ENCODE data around the gene FRMD7. TPM values are rescaled to one million over a fixed set of nuclear protein-coding genes. Genes with fewer than 3 reads are reported as not detected.
"Not testable (repeated sequence)": the region's sequence is repeated elsewhere in the genome, so short reads cannot be mapped to it uniquely, and the experiment has no call there.

Gene FRMD7
- total RNA-seq, 3 donors from 2014 or later = not detected

GRCh38 chrX:132115792-132116191, 12.0 kb downstream of the FRMD7 start:
- Mint-ChIP-seq H3K9me3 (no peaks in the 10 kb centered on the region), H3K27me3 (ENCODE audit: low read depth) (no peaks in the 10 kb centered on the region), H3K4me3 (no peak overlapping the region), H3K36me3 (ENCODE audit: insufficient read depth) (no peaks in the 10 kb centered on the region), H3K4me1 (ENCODE audit: low read depth) (no peaks in the 10 kb centered on the region)
- DNase-seq = no peak
- ATAC-seq = no peak

- ATAC-seq (no peak), DNase-seq (no peak)
- H3K4me3 Mint-ChIP-seq = no peak overlapping the region
- no peaks in the 10 kb centered on the region for H3K36me3 Mint-ChIP-seq (ENCODE audit: insufficient read depth)
- H3K9me3 Mint-ChIP-seq = no peaks in the 10 kb centered on the region
- no peaks in the 10 kb centered on the region for H3K27me3 Mint-ChIP-seq (ENCODE audit: low read depth)
- no peaks in the 10 kb centered on the region for H3K4me1 Mint-ChIP-seq (ENCODE audit: low read depth)
These were observed 13.2 kb downstream of the FRMD7 start for GRCh38 chrX:132114607-132115006.

DNA sequence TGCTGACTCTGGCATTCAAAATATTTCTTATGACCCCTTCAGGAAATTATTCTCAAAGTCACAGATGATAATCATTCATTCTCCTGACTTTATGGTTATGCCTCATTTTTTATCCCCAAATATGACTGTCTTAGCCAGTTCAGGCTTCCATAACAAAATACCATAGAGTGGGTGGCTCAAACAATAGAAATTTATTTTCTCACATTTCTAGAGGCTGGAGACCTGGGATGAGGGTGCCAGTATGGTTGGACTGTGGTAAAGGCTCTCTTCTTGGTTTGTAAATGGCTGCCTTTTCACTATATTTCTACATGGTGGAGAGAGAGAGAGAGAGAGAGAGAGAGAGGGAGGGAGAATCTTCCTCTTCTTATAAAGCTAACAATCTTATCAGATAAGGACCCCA, 20.5 kb downstream of the FRMD7 start:
- no peak for ATAC-seq
- H3K9me3 Mint-ChIP-seq = no peaks in the 10 kb centered on the region
- H3K27me3 Mint-ChIP-seq (ENCODE audit: low read depth) = no peaks in the 10 kb centered on the region
- no peak for DNase-seq
- no peak overlapping the region for H3K4me3 Mint-ChIP-seq
- no peaks in the 10 kb centered on the region for H3K36me3 Mint-ChIP-seq (ENCODE audit: insufficient read depth)
- no peaks in the 10 kb centered on the region for H3K4me1 Mint-ChIP-seq (ENCODE audit: low read depth)

GRCh38 chrX:132101799-132102198, 26.0 kb downstream of the FRMD7 start:
- DNase-seq (no peak), ATAC-seq (no peak)
- Mint-ChIP-seq H3K9me3 (no peaks in the 10 kb centered on the region), H3K4me3 (no peak overlapping the region), H3K36me3 (ENCODE audit: insufficient read depth) (no peaks in the 10 kb centered on the region), H3K27me3 (ENCODE audit: low read depth) (peaks cover 4% of the 10 kb centered on the region), H3K4me1 (ENCODE audit: low read depth) (no peaks in the 10 kb centered on the region)

DNA sequence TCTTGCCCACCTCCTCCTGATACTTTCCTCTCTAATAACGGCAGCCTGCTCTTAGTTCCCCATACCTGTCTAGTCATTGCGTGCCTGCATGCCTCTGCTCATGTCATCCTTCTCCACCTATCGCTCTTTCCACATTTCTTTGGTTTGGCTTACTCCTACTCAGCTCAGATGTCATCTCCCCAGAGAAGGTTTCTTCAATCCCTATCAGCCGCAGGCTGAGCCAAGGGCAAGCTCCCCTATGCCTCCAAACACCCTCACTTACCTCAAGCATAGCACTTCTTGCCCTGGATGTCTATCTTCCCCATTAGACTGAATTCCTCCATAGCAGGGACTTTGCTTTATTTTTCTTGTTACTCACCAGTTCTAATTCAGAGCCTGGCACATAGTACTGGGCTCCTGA, 26.6 kb downstream of the FRMD7 start:
- ATAC-seq (no peak), DNase-seq (no peak)
- Mint-ChIP-seq H3K27me3 (ENCODE audit: low read depth) (peaks cover 4% of the 10 kb centered on the region), H3K36me3 (ENCODE audit: insufficient read depth) (no peaks in the 10 kb centered on the region), H3K4me1 (ENCODE audit: low read depth) (no peaks in the 10 kb centered on the region), H3K4me3 (no peak overlapping the region), H3K9me3 (no peaks in the 10 kb centered on the region)

- not testable (repeated sequence) for H3K4me3 Mint-ChIP-seq; H3K9me3 Mint-ChIP-seq; DNase-seq; H3K36me3 Mint-ChIP-seq (ENCODE audit: insufficient read depth); ATAC-seq; H3K27me3 Mint-ChIP-seq (ENCODE audit: low read depth); H3K4me1 Mint-ChIP-seq (ENCODE audit: low read depth)
These were observed 29.1 kb downstream of the FRMD7 start for GRCh38 chrX:132098704-132099103.

DNA sequence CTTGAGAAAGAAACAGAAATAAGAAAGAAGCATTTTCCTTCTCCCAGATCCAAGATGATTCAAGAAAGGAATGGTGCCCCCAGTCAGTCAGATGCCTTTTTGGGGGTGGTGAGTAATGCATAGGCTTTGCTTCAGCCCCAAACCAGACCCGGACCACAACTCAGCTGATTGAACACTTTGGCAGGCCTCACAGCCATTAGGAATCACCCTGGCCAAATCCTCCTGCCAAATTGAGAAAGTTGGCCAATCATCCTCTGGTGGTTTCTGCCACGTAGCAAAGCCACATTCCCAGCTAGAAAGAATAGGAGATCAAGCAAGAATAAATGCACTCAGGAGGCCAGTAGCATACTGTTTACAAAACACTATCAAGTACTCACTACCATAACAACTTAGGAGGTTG, 33.7 kb downstream of the FRMD7 start:
- H3K4me3 Mint-ChIP-seq = no peak overlapping the region

DNA sequence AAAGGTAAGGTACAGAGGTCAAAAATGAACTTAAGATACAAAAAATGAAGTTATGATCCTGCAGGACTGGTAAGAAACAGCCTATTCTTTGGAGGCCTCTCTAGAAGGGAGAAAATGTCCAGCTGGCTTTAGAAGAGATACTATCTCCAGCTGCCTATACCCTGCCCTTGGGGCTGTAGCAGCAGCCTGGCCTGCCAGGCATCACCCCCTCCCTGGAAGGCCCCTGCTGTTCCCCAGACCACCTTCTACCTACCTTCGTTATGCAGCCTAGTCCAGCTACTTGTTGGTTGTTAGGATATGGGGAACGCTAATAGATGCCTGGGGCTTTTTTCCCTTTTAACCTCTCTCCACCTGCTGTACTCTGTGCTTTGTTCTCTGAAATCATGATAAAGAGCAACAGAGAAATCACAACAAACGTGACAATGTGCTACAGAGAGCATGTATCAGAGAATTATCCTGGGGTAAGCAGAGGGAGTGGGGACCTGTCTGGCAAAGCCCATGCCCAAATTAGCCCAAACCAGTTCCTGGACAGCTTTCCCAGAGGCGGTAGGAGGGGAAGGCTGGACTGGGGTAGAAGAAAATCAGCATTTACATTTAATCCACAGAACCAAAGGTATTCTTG, 34.5 kb downstream of the FRMD7 start:
- peaks cover 3% of the 10 kb centered on the region for H3K27me3 Mint-ChIP-seq (ENCODE audit: low read depth)
- ATAC-seq = no peak
- H3K9me3 Mint-ChIP-seq = no peaks in the 10 kb centered on the region
- peaks cover 7% of the 10 kb centered on the region for H3K4me1 Mint-ChIP-seq (ENCODE audit: low read depth)
- DNase-seq = no peak
- H3K4me3 Mint-ChIP-seq = no peak overlapping the region
- H3K36me3 Mint-ChIP-seq (ENCODE audit: insufficient read depth) = no peaks in the 10 kb centered on the region

More for the DNA sequence above, 33.7 kb downstream of the FRMD7 start:
- no peak for ATAC-seq
- H3K36me3 Mint-ChIP-seq (ENCODE audit: insufficient read depth) = no peaks in the 10 kb centered on the region
- peaks cover 4% of the 10 kb centered on the region for H3K27me3 Mint-ChIP-seq (ENCODE audit: low read depth)
- no peak for DNase-seq
- peaks cover 7% of the 10 kb centered on the region for H3K4me1 Mint-ChIP-seq (ENCODE audit: low read depth)
- no peaks in the 10 kb centered on the region for H3K9me3 Mint-ChIP-seq

- H3K9me3 Mint-ChIP-seq = no peaks in the 10 kb centered on the region
- DNase-seq (peak; percentile 33), ATAC-seq (peak; percentile 61 to 63)
- H3K36me3 Mint-ChIP-seq (ENCODE audit: insufficient read depth) = no peaks in the 10 kb centered on the region
- peaks cover 7% of the 10 kb centered on the region for H3K4me1 Mint-ChIP-seq (ENCODE audit: low read depth)
- no peaks in the 10 kb centered on the region for H3K27me3 Mint-ChIP-seq (ENCODE audit: low read depth)
- H3K4me3 Mint-ChIP-seq = no peak overlapping the region
These were observed 35.3 kb downstream of the FRMD7 start for GRCh38 chrX:132092439-132093065.

DNA sequence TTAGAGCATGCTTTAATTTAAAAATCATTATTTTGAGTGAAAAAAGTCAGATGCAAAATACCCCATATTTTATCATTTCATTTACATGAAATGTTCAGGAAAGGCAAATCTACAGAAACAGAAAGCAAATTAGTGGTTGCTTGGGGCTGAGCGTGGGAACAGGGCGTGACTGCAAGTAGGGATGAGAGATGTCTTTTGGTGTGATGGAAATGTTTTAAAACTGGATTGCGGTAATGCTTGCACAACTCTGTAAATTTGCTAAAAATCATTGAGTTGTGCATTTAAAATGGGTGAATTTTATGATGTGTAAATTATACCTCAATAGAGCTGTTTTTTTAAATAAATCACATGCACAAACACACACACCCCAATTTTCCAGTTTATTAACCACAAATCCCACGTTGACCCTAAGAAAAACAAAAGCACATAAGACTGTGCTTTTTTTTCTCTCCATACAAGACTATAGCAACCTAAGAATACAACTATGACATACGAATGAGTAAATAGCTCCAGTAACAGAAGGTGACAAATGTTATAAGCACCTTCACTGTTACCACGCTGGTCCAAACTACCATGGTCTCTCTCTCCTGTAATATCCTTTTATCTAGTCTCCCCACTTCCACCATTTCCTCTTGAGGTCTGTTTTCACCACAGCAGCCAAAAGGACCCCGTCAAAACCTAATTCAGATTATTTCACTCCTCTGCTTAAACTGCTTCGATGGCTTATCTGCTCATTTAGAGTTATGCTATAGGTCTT, 37.2 kb downstream of the FRMD7 start:
- no peak for ATAC-seq
- no peak overlapping the region for H3K4me3 Mint-ChIP-seq
- H3K36me3 Mint-ChIP-seq (ENCODE audit: insufficient read depth) = no peaks in the 10 kb centered on the region
- peaks cover 7% of the 10 kb centered on the region for H3K4me1 Mint-ChIP-seq (ENCODE audit: low read depth)
- no peak for DNase-seq
- H3K27me3 Mint-ChIP-seq (ENCODE audit: low read depth) = no peaks in the 10 kb centered on the region
- H3K9me3 Mint-ChIP-seq = no peaks in the 10 kb centered on the region

GRCh38 chrX:132088864-132089263, 39.0 kb downstream of the FRMD7 start:
- ATAC-seq = no peak
- peaks cover 2% of the 10 kb centered on the region for H3K27me3 Mint-ChIP-seq (ENCODE audit: low read depth)
- H3K4me1 Mint-ChIP-seq (ENCODE audit: low read depth) = peaks cover 7% of the 10 kb centered on the region
- H3K9me3 Mint-ChIP-seq = no peaks in the 10 kb centered on the region
- DNase-seq = no peak
- no peaks in the 10 kb centered on the region for H3K36me3 Mint-ChIP-seq (ENCODE audit: insufficient read depth)
- no peak overlapping the region for H3K4me3 Mint-ChIP-seq

DNA sequence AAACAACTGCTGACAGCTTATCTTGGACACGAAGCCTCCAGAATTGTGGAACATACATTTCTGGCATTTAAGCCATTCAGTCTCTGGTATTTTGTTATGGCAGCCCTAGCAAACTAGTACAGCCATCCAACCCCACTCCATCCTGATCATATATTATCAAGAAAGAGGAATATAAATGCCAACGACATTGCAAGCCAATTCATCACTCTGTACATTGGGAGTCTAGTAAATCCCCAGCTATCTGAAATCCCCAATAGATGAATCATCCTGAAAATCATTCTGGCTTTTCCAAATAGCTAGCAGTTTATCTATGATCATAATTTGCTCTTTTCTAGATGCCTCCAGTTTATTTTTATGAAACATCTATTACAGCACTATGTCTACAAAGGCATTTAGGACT, 41.1 kb downstream of the FRMD7 start:
- no peak for ATAC-seq
- Mint-ChIP-seq H3K4me3 (no peak overlapping the region), H3K9me3 (no peaks in the 10 kb centered on the region), H3K27me3 (ENCODE audit: low read depth) (peaks cover 2% of the 10 kb centered on the region), H3K4me1 (ENCODE audit: low read depth) (peaks cover 7% of the 10 kb centered on the region), H3K36me3 (ENCODE audit: insufficient read depth) (no peaks in the 10 kb centered on the region)
- DNase-seq = no peak

- no peak for ATAC-seq
- Mint-ChIP-seq H3K27me3 (ENCODE audit: low read depth) (peaks cover 2% of the 10 kb centered on the region), H3K9me3 (no peaks in the 10 kb centered on the region)
These were observed 42.0 kb downstream of the FRMD7 start for GRCh38 chrX:132085786-132086185.

GRCh38 chrX:132077912-132078311, 49.9 kb downstream of the FRMD7 start:
- Mint-ChIP-seq H3K27me3 (ENCODE audit: low read depth) (no peaks in the 10 kb centered on the region), H3K36me3 (ENCODE audit: insufficient read depth) (no peaks in the 10 kb centered on the region), H3K4me1 (ENCODE audit: low read depth) (no peaks in the 10 kb centered on the region), H3K9me3 (no peaks in the 10 kb centered on the region), H3K4me3 (no peak overlapping the region)
- DNase-seq (no peak), ATAC-seq (no peak)

More at GRCh38 chrX:132085786-132086185, 42.0 kb downstream of the FRMD7 start:
- Mint-ChIP-seq H3K36me3 (ENCODE audit: insufficient read depth) (no peaks in the 10 kb centered on the region), H3K4me3 (no peak overlapping the region), H3K4me1 (ENCODE audit: low read depth) (peaks cover 3% of the 10 kb centered on the region)
- no peak for DNase-seq

DNA sequence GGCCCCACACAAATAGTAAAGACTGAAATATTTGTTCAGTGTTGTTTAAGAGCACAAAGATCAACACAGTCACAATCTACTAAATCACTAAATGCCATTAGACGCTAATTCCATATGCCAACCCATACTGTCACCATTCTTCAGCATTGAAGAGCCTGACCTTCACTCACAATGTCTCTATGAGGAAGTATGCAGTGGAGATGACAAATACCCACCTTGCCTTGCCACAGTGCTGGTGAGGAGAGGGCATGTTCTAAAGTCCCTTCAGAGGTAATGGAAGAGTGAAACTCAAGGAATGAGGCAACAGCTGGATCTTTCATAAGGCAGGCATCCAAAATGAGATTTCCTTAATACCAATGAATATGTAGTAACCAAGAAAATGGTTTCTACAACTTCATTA, 50.4 kb downstream of the FRMD7 start:
- no peak overlapping the region for H3K4me3 Mint-ChIP-seq
- H3K27me3 Mint-ChIP-seq (ENCODE audit: low read depth) = no peaks in the 10 kb centered on the region
- ATAC-seq = no peak
- no peaks in the 10 kb centered on the region for H3K9me3 Mint-ChIP-seq
- no peaks in the 10 kb centered on the region for H3K4me1 Mint-ChIP-seq (ENCODE audit: low read depth)
- H3K36me3 Mint-ChIP-seq (ENCODE audit: insufficient read depth) = no peaks in the 10 kb centered on the region
- DNase-seq = no peak

Data from activated T-cell treated with anti-CD3 and anti-CD28 coated beads, Interleukin-2, amount 50 U/mL, for 4 hours (primary cell).